Parathyroid adenoma (tissue), 2 donors: ENCODE data around the gene FARSA.
A peak's percentile ranks its signal among the peaks of the same experiment; 100 is the strongest.
"Not testable (repeated sequence)": the region's sequence is repeated elsewhere in the genome, so short reads cannot be mapped to it uniquely, and the experiment has no call there.

Experiments used
- H2AFZ ChIP-seq: fragments of 300-600 bp; sonication (generic); one replicate; pipeline ENCODE4 v1.7.0; 2017; ENCODE audit warnings: antibody characterized with exemption, mild to moderate bottlenecking
- H3K27ac ChIP-seq: fragments of 300-600 bp; sonication (generic); one replicate; pipeline ENCODE4 v1.7.0; 2017
- H3K27me3 ChIP-seq: fragments of 300-600 bp; sonication (generic); one replicate; pipeline ENCODE4 v1.7.0; 2017; ENCODE audit warnings: low read length; ENCODE audit not compliant: control insufficient read depth, insufficient read depth
- H3K36me3 ChIP-seq: fragments of 300-600 bp; sonication (generic); one replicate; pipeline ENCODE4 v1.7.0; 2017; ENCODE audit warnings: low read length; ENCODE audit not compliant: control insufficient read depth, insufficient read depth
- H3K4me1 ChIP-seq: fragments of 300-600 bp; sonication (generic); one replicate; pipeline ENCODE4 v1.7.0; 2017; ENCODE audit warnings: control low read depth
- H3K4me2 ChIP-seq: fragments of 300-600 bp; sonication (generic); one replicate; pipeline ENCODE4 v1.7.0; 2017; ENCODE audit warnings: low read length
- H3K4me3 ChIP-seq: fragments of 300-600 bp; sonication (generic); one replicate; pipeline ENCODE4 v1.7.0; 2017; ENCODE audit warnings: low read depth, low read length
- H3K79me2 ChIP-seq: fragments of 300-600 bp; sonication (generic); one replicate; pipeline ENCODE4 v1.7.0; 2017; ENCODE audit warnings: control low read depth
- H3K9ac ChIP-seq: fragments of 300-600 bp; sonication (generic); one replicate; pipeline ENCODE4 v1.7.0; 2017; ENCODE audit warnings: mild to moderate bottlenecking
- H3K9me3 ChIP-seq: fragments of 300-600 bp; sonication (generic); one replicate; pipeline ENCODE4 v1.7.0; 2017; ENCODE audit warnings: low read length; ENCODE audit not compliant: control insufficient read depth
- TF ChIP-seq, protein P1 (sequence below): fragments of 300-600 bp; sonication (generic); IDR thresholded peaks from one replicate; pipeline ENCODE4 v1.7.0; 2017; ENCODE audit warnings: antibody characterized with exemption, mild to moderate bottlenecking
- donor health status: primary hyperparathyroidism.

FARSA gene

DNA sequence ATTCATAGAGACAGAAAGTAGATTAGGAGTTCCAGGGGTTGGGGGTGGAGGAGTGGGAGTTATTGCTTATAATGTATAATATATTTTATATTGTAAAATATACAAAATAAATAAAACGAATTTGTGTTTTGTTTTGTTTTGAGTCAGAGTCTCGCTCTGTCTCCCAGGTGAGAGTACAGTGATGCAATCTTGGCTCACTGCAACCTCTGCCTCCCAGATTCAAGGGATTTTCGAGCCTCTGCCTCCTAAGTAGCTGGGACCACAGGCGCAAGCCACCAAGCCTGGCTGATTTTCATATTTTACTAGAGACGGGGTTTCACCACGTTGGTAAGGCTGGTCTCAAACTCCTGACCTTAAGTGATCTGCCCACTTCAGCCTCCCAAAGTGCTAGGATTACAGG is 26.0 kb upstream of the FARSA start:
- Histone ChIP-seq H3K36me3 (no peaks in the 10 kb centered on the region), H3K4me3 (no peak overlapping the region), H3K4me1 (peaks cover 8% of the 10 kb centered on the region), H3K27ac (no peak overlapping the region), H3K79me2 (no peaks in the 10 kb centered on the region), H3K27me3 (no peaks in the 10 kb centered on the region), H3K9ac (no peak overlapping the region), H3K9me3 (no peaks in the 10 kb centered on the region), H2AFZ (no peak overlapping the region), H3K4me2 (no peak overlapping the region)
- TF ChIP-seq, protein P1, sequence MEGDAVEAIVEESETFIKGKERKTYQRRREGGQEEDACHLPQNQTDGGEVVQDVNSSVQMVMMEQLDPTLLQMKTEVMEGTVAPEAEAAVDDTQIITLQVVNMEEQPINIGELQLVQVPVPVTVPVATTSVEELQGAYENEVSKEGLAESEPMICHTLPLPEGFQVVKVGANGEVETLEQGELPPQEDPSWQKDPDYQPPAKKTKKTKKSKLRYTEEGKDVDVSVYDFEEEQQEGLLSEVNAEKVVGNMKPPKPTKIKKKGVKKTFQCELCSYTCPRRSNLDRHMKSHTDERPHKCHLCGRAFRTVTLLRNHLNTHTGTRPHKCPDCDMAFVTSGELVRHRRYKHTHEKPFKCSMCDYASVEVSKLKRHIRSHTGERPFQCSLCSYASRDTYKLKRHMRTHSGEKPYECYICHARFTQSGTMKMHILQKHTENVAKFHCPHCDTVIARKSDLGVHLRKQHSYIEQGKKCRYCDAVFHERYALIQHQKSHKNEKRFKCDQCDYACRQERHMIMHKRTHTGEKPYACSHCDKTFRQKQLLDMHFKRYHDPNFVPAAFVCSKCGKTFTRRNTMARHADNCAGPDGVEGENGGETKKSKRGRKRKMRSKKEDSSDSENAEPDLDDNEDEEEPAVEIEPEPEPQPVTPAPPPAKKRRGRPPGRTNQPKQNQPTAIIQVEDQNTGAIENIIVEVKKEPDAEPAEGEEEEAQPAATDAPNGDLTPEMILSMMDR: no peak

DNA sequence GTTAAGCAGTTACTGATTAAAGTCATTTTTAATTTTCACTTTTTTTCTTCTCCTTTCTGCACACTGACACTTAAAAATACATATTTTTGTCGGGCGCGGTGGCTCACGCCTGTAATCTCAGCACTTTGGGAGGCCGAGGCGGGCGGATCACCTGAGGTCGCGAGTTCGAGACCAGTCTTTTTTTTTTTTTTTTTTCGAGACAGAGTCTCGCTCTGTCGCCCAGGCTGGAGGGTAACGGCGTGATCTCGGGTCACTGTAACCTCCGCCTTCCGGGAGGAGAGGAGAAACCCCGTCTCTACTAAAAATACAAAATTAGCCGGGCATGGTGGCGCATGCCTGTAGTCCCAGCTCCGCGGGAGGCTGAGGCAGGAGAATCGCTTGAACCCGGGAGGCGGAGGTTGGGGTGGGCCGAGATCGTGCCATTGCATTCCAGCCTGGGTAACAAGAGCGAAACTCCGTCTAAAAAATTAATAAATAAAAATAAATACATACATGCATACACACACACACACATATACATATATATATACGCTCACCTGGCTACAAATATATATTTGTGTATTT is 24.0 kb upstream of the FARSA start:
- peak overlapping the region; percentile 73 for H3K4me3 ChIP-seq
- peak overlapping the region; percentile 40 for H3K9ac ChIP-seq
- peak overlapping the region; percentile 61 for H3K4me2 ChIP-seq
- peak overlapping the region; percentile 93 for H2AFZ ChIP-seq
- not testable (repeated sequence) for H3K36me3 ChIP-seq, H3K27me3 ChIP-seq, H3K9me3 ChIP-seq, H3K79me2 ChIP-seq, H3K4me1 ChIP-seq
- peak overlapping the region; percentile 71 for H3K27ac ChIP-seq

DNA sequence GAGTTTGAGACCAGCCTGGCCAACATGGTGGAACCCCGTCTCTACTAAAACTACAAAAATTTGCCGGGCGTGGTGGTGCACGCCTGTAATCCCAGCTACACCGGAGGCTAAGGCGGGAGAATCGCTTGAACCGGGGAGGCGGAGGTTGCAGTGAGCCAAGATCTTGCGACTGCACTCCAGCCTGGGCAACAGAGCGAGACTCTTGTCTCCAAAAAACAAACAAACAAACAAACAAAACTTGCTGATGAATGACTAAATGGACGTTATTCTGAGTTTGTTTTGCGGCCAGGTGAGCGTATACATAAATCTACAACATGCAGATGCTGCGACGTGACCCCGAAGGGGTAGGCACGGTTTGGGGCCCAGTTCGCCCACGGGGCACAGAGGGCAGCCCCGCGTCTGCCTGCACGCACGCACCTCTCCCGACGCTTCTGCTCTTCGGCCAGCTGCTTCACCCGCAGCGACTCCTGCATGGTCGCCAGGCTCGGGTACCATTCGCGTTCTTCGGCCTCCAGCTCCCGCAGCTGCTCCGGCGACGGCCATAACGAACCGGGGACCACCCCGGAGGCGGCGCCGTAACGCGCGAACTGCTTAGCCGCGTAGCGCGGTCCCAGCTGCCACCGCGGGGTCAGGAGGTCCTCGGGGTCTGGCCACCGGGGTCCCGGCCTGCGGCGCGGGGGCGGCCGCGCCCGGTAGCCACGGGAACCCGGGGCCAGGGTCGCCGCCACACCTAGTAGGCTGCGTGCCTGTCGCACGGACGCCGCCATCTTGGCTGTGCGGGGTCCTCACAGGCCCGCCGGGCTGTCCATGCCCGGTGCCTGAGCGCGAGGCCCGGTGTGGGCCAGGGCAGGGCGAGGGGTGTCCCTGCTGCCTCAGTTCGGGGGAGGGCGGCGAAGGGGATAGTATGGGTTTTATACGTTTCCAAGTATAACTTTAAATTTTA is 23.2 kb upstream of the FARSA start, which contains the start of gene GADD45GIP1:
Gene GADD45GIP1 (minus strand): TSS at position 778 of the 943 bp plus-strand sequence. CDS start 11 bp downstream, at position 767.
- no peaks in the 10 kb centered on the region for H3K9me3 ChIP-seq
- H3K27ac ChIP-seq: peak within 1 kb of the TSS; percentile 71
- peak within 1 kb of the TSS; percentile 93 for H2AFZ ChIP-seq
- peak within 1 kb of the TSS; percentile 73 for H3K4me3 ChIP-seq
- peak within 1 kb of the TSS; percentile 40 for H3K9ac ChIP-seq
- H3K36me3 ChIP-seq: no peaks in the 10 kb centered on the region
- peak within 1 kb of the TSS; percentile 61 for H3K4me2 ChIP-seq
- TF ChIP-seq, protein P1: no peak
- peaks cover 8% of the 10 kb centered on the region for H3K4me1 ChIP-seq
- H3K79me2 ChIP-seq: no peaks in the 10 kb centered on the region
- H3K27me3 ChIP-seq: no peaks in the 10 kb centered on the region

DNA sequence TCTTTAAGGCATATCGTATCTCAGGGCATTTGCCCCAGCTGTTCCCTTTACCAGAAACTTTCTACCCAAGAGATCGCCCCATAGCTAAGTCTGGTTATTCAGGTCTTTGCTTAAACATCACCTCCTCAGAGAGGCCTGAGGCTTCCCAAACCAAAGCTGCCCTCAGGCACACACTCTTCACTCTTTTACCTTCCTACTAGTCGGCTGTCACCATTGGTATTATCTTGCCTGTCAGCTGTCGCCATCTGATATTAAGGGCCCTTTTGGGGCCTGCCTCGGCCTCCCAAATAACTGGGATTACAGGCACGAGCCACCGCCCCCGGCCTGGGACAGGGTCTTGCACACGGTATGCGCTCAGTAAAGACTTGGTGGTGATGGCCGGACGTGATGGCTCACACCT is 22.5 kb upstream of the FARSA start:
- peaks cover 8% of the 10 kb centered on the region for H3K4me1 ChIP-seq

DNA sequence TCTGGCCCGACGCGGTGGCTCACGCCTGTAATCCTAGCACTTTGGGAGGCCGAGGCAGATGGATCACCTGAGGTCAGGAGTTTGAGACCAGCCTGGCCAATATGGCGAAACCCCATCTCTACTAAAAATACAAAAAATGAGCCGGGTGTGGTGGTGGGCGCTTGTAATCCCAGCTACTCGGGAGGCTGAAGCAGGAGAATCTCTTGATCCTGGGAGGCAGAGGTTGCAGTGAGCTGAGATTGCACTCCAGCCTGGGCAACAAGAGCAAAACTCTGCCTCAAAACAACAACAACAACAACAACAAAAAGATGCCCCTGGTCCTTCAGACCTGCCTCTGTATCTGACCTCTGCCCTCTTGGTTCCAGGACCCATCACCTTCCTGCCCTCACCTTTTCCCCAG is 22.1 kb upstream of the FARSA start:
- H2AFZ ChIP-seq, H3K9ac ChIP-seq, H3K4me1 ChIP-seq, H3K27ac ChIP-seq, H3K27me3 ChIP-seq, H3K9me3 ChIP-seq, H3K79me2 ChIP-seq, H3K36me3 ChIP-seq: not testable (repeated sequence)
- Histone ChIP-seq H3K4me3 (peak overlapping the region; percentile 73), H3K4me2 (peak overlapping the region; percentile 61)

More for the DNA sequence above, 22.5 kb upstream of the FARSA start:
- H2AFZ ChIP-seq: no peak overlapping the region
- H3K27me3 ChIP-seq: no peaks in the 10 kb centered on the region
- H3K9me3 ChIP-seq: no peaks in the 10 kb centered on the region
- no peaks in the 10 kb centered on the region for H3K79me2 ChIP-seq
- no peak overlapping the region for H3K9ac ChIP-seq
- TF ChIP-seq, protein P1: no peak
- H3K4me3 ChIP-seq: peak overlapping the region; percentile 73
- H3K4me2 ChIP-seq: peak overlapping the region; percentile 61
- H3K36me3 ChIP-seq: no peaks in the 10 kb centered on the region
- peak overlapping the region; percentile 71 for H3K27ac ChIP-seq
